ENCODE data around the gene D2HGDH.

GRCh38 chr2:241762321-241762932 lies 28.0 kb downstream of the D2HGDH start:
- TF ChIP-seq, protein P1, sequence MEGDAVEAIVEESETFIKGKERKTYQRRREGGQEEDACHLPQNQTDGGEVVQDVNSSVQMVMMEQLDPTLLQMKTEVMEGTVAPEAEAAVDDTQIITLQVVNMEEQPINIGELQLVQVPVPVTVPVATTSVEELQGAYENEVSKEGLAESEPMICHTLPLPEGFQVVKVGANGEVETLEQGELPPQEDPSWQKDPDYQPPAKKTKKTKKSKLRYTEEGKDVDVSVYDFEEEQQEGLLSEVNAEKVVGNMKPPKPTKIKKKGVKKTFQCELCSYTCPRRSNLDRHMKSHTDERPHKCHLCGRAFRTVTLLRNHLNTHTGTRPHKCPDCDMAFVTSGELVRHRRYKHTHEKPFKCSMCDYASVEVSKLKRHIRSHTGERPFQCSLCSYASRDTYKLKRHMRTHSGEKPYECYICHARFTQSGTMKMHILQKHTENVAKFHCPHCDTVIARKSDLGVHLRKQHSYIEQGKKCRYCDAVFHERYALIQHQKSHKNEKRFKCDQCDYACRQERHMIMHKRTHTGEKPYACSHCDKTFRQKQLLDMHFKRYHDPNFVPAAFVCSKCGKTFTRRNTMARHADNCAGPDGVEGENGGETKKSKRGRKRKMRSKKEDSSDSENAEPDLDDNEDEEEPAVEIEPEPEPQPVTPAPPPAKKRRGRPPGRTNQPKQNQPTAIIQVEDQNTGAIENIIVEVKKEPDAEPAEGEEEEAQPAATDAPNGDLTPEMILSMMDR (IDR thresholded peaks at IDR 0.05 in 2 of 3, conservative IDR thresholded peaks at IDR 0.05 in 1 of 3; ENCODE audit: borderline replicate concordance in 1 of 3, insufficient read depth in 1 of 3, low read depth in 2 of 3, low read length in 2 of 3): no peak
- TF ChIP-seq POLR2A (IDR thresholded peaks at IDR 0.05; ENCODE audit: borderline replicate concordance, extremely low read depth, insufficient read depth, insufficient read length) (no peak), ZNF274 (IDR thresholded peaks at IDR 0.05; ENCODE audit: low read depth, low read length) (no peak), EZH2 (IDR thresholded peaks at IDR 0.05) (no peak), CEBPB (IDR thresholded peaks at IDR 0.05; ENCODE audit: low read depth) (no peak), SP1 (IDR thresholded peaks at IDR 0.05; ENCODE audit: low read depth) (no peak), JUND (IDR thresholded peaks at IDR 0.05) (no peak), SRF (IDR thresholded peaks at IDR 0.05; ENCODE audit: low read depth) (no peak), POLR2AphosphoS5 (IDR thresholded peaks at IDR 0.05; ENCODE audit: low read depth, low read length) (no peak), TCF7L2 (IDR thresholded peaks at IDR 0.05; ENCODE audit: borderline replicate concordance, extremely low read depth, insufficient read depth, insufficient read length) (no peak), EZH2phosphoT487 (IDR thresholded peaks at IDR 0.05; ENCODE audit: borderline replicate concordance) (no peak), ELF1 (IDR thresholded peaks at IDR 0.05; ENCODE audit: borderline replicate concordance, low read depth) (no peak), MAX (IDR thresholded peaks at IDR 0.05) (no peak)
- TF ChIP-seq, protein P2, sequence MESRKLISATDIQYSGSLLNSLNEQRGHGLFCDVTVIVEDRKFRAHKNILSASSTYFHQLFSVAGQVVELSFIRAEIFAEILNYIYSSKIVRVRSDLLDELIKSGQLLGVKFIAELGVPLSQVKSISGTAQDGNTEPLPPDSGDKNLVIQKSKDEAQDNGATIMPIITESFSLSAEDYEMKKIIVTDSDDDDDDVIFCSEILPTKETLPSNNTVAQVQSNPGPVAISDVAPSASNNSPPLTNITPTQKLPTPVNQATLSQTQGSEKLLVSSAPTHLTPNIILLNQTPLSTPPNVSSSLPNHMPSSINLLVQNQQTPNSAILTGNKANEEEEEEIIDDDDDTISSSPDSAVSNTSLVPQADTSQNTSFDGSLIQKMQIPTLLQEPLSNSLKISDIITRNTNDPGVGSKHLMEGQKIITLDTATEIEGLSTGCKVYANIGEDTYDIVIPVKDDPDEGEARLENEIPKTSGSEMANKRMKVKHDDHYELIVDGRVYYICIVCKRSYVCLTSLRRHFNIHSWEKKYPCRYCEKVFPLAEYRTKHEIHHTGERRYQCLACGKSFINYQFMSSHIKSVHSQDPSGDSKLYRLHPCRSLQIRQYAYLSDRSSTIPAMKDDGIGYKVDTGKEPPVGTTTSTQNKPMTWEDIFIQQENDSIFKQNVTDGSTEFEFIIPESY (IDR thresholded peaks at IDR 0.05; ENCODE audit: extremely low read depth, insufficient replicate concordance, low read length): no peak
